Kidney (tissue), 14 donors: Measurements from ENCODE around the gene FAT1. TPM values are rescaled to one million over a fixed set of nuclear protein-coding genes. Genes with fewer than 3 reads are reported as not detected.

Experiments
- DNase-seq, 5 donors: peaks; one replicate each; pipeline ENCODE4 v3.0.0-alpha.2; 2013 to 2020
- FAIRE-seq: peaks from 2 replicates; lab custom pipeline; 2012; peaks lifted over from hg19 to GRCh38; lab: Jason Lieb, UNC
- H3K27ac ChIP-seq, 2 donors: one replicate each; pipeline ENCODE4 v1.7.0; 2013; ENCODE audit warnings: low read depth in 2 of 2, low read length in 2 of 2, inconsistent platforms in 1 of 2
- H3K27me3 ChIP-seq: one replicate; pipeline ENCODE4 v1.7.1; 2013; ENCODE audit warnings: low read length, inconsistent platforms; ENCODE audit not compliant: control insufficient read depth, insufficient read depth
- H3K36me3 ChIP-seq, 3 donors: one replicate each; pipeline versions ENCODE4 v1.7.0 to v1.7.1; 2013; ENCODE audit warnings: low read length in 3 of 3, control low read depth in 1 of 3, inconsistent platforms in 1 of 3; ENCODE audit not compliant: insufficient read depth in 3 of 3, control insufficient read depth in 2 of 3
- H3K4me1 ChIP-seq, 3 donors: one replicate each; pipeline versions ENCODE4 v1.7.0 to v1.7.1; 2013; ENCODE audit warnings: low read length in 3 of 3, inconsistent platforms in 1 of 3, low read depth in 1 of 3; ENCODE audit not compliant: control insufficient read depth in 2 of 3, insufficient read depth in 2 of 3
- H3K4me3 ChIP-seq, 3 donors: one replicate each; pipeline versions ENCODE4 v1.7.0 to v1.8.1; 2013; ENCODE audit warnings: low read length in 3 of 3, control low read depth in 1 of 3, inconsistent platforms in 1 of 3
- H3K9ac ChIP-seq, 3 donors: one replicate each; pipeline versions ENCODE4 v1.7.0 to v1.7.1; 2013; ENCODE audit warnings: low read length in 3 of 3, control low read depth in 1 of 3, inconsistent platforms in 1 of 3
- H3K9me3 ChIP-seq, 3 donors: one replicate each; pipeline versions ENCODE4 v1.7.0 to v1.7.1; 2013; ENCODE audit warnings: low read length in 3 of 3, control low read depth in 1 of 3, inconsistent platforms in 1 of 3; ENCODE audit not compliant: control insufficient read depth in 2 of 3, insufficient read depth in 1 of 3
- intact Hi-C: fragments of 100-400 bp; cut with DNase I; formaldehyde crosslinking; loops from one replicate; pipeline ENCODE4 v1.11.1; 2022
- polyA plus RNA-seq: library from polyadenylated mRNA; stranded (reverse); fragments of 350-450 nt; fragmentation: Illumina TruSeq; extraction: RNeasy Lipid Tissue Mini Kit (QIAGEN cat#74804); gene quantifications from one replicate; pipeline ENCODE4 v1.2.3, GENCODE V29; 2014; ENCODE audit warnings: low read depth, low replicate concordance; ENCODE audit not compliant: insufficient read depth
- total RNA-seq: library from RNA; stranded (reverse); fragmentation: NEBNext Ultra II Directional; extraction: Animal tissue kit (Norgen Biotek cat#: 25700); gene quantifications from one replicate; pipeline ENCODE4 v1.2.1, GENCODE V29; 2021
- TF ChIP-seq, protein P1 (sequence below): IDR thresholded peaks from 3 replicates; pipeline ENCODE4 v1.5.1; 2012; ENCODE audit warnings: mild to moderate bottlenecking, moderate library complexity, borderline replicate concordance; ENCODE audit not compliant: insufficient read depth; ENCODE audit errors: extremely low read depth
- donor health status: control.
- donor health status: control.
- donor health status: control.
- donor health status: control.
- donor health status: control.
- donor health status: DM: yes; HTN: yes; CAD: no.
- donor health status: Normal renal cell carcinoma (clear cell type).

FAT1 gene
- total and polyA plus RNA-seq, 2 donors from 2014 or later: 62.2 to 254 TPM

DNA sequence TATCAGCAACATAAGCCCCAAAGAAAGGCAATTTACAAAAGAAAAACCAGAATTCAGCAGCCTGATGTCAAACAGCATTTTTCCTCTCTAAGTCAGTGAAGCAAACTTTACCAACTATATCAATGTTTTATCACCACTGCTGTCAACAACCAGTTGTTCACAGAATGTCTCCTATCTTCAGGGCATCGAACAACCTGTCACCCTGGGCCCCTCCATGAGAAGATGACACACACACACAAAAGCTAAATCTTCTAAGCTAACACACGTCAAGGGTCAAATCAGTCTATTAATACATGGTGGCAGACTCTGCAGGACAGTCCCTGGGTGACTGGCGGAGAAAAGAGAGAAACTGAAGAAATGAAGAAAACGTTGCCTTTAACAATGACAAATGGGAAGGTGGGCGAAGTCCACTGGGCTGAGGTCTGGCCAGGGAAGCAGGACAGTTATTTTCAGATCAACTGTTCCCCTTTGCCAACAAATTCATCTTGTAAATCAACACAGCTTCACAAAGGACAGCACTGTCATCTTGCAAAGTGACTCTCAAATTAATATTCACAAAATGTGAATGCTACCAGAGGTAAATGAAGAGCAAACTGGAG is 13.0 kb downstream of the FAT1 start:
- intact Hi-C loops: no loop called here

DNA sequence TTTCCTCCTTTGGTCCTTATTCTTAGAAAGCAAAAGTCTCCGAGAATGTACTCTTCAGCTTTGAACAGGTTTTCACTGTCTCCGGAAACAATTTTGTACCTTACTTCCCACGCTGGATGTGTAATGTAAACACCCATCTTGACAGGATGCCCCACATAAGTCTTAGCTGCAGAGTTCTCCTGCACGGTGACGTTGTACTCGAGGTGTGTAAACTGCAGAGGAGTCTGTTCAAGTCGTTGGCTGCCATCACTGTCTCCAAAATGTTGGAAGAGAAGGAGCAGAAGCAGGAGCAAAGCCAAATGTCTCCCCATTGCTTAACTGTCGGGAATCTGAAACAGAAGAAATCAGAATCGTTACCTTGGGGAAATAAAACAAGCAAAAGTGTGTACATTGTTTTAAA is 14.1 kb downstream of the FAT1 start:
- Histone ChIP-seq H3K36me3 (peaks cover 17 to 21% (median 20%) of the 10 kb centered on the region in 3 donors), H3K27me3 (no peaks in the 10 kb centered on the region), H3K9ac (no peak overlapping the region), H3K9me3 (no peaks in the 10 kb centered on the region), H3K4me1 (peaks cover 0 to 10% (median 3%) of the 10 kb centered on the region in 3 donors), H3K4me3 (no peak overlapping the region), H3K27ac (no peak overlapping the region)
- no peak for FAIRE-seq
- TF ChIP-seq, protein P1, sequence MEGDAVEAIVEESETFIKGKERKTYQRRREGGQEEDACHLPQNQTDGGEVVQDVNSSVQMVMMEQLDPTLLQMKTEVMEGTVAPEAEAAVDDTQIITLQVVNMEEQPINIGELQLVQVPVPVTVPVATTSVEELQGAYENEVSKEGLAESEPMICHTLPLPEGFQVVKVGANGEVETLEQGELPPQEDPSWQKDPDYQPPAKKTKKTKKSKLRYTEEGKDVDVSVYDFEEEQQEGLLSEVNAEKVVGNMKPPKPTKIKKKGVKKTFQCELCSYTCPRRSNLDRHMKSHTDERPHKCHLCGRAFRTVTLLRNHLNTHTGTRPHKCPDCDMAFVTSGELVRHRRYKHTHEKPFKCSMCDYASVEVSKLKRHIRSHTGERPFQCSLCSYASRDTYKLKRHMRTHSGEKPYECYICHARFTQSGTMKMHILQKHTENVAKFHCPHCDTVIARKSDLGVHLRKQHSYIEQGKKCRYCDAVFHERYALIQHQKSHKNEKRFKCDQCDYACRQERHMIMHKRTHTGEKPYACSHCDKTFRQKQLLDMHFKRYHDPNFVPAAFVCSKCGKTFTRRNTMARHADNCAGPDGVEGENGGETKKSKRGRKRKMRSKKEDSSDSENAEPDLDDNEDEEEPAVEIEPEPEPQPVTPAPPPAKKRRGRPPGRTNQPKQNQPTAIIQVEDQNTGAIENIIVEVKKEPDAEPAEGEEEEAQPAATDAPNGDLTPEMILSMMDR: no peak
- DNase-seq: no peak
- intact Hi-C loops: no loop called here

More for the DNA sequence above, 13.0 kb downstream of the FAT1 start:
- Histone ChIP-seq H3K9ac (no peak overlapping the region), H3K4me3 (no peak overlapping the region), H3K27ac (no peak overlapping the region), H3K9me3 (no peaks in the 10 kb centered on the region), H3K4me1 (peaks cover 0 to 3% (median 3%) of the 10 kb centered on the region in 3 donors), H3K27me3 (no peaks in the 10 kb centered on the region), H3K36me3 (peaks cover 17 to 21% (median 20%) of the 10 kb centered on the region in 3 donors)
- FAIRE-seq (no peak), DNase-seq (no peak)
- TF ChIP-seq, protein P1: no peak

DNA sequence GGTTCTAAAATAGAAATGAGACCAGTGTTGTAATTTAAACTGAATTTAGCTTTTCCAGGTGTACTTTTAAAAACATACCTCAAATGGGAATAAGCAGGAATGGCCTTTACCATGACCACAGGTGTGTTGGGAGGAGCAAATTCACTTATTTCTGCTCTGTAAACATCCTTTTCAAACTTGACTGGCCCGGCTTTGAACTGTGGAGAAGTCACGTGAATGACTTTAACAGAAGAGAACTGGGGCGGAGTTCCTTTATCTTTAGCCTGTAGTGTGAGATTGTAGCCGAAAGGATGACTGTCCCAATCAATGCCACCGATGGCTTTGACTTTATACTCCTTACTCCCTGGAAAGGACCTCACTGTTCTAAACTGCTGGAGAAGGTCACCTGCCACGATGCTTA is 15.1 kb downstream of the FAT1 start:
- peaks cover 17 to 21% (median 20%) of the 10 kb centered on the region in 3 donors for H3K36me3 ChIP-seq
- H3K27ac ChIP-seq: no peak overlapping the region
- H3K4me1 ChIP-seq: peaks cover 0 to 10% (median 4%) of the 10 kb centered on the region in 3 donors
- no peak overlapping the region for H3K9ac ChIP-seq
- no peaks in the 10 kb centered on the region for H3K9me3 ChIP-seq
- H3K27me3 ChIP-seq: no peaks in the 10 kb centered on the region
- no peak for DNase-seq
- H3K4me3 ChIP-seq: no peak overlapping the region
- FAIRE-seq: no peak
- TF ChIP-seq, protein P1: no peak
- intact Hi-C loops: no loop called here
